Superior temporal gyrus (tissue), 1 donor: ENCODE data around the gene DLEC1.

Experiments used
- DNase-seq: peaks from one replicate; pipeline ENCODE4 v3.0.0-alpha.2; 2016; ENCODE audit errors: extremely low spot score

DLEC1 gene

GRCh38 chr3:38108649-38109579 is 69.9 kb downstream of the DLEC1 start:
- no peak for DNase-seq

GRCh38 chr3:38109580-38110313 is 70.7 kb downstream of the DLEC1 start:
- DNase-seq, result no peak

GRCh38 chr3:38110314-38111050 is 71.5 kb downstream of the DLEC1 start:
- DNase-seq, result no peak

- no peak for DNase-seq
Observed at GRCh38 chr3:38111201-38111600, 72.2 kb downstream of the DLEC1 start.

- no peak for DNase-seq
Observed at GRCh38 chr3:38111696-38112377, 72.8 kb downstream of the DLEC1 start.

- DNase-seq, result no peak
Observed at GRCh38 chr3:38112378-38112761, 73.4 kb downstream of the DLEC1 start.

GRCh38 chr3:38114052-38114874 is 75.3 kb downstream of the DLEC1 start:
- no peak for DNase-seq

GRCh38 chr3:38114875-38115644 is 76.1 kb downstream of the DLEC1 start:
- no peak for DNase-seq

GRCh38 chr3:38115645-38116427 is 76.8 kb downstream of the DLEC1 start:
- DNase-seq, result no peak

GRCh38 chr3:38116471-38117162 is 77.6 kb downstream of the DLEC1 start:
- DNase-seq, result no peak

- DNase-seq, result no peak
Observed at GRCh38 chr3:38117163-38117716, 78.2 kb downstream of the DLEC1 start.

- DNase-seq, result peak; percentile 46
Observed at GRCh38 chr3:38117748-38118420, 78.9 kb downstream of the DLEC1 start.

GRCh38 chr3:38118421-38119247 is 79.6 kb downstream of the DLEC1 start:
- no peak for DNase-seq

- no peak for DNase-seq
Observed at GRCh38 chr3:38119248-38119544, 80.2 kb downstream of the DLEC1 start.

- DNase-seq, result no peak
Observed at GRCh38 chr3:38119821-38120692, 81.0 kb downstream of the DLEC1 start.
